Measurements from ENCODE around the gene PLPPR1. TPM values are rescaled to one million over a fixed set of nuclear protein-coding genes. Genes with fewer than 3 reads are reported as not detected.

Gene PLPPR1
- total and polyA plus RNA-seq, 2 donors (not counting 3 experiments of a cell fraction or from before 2014, with no cell fraction given) = 0.18 to 0.50 TPM

GRCh38 chr9:101323129-101323528 is 294.6 kb downstream of the PLPPR1 start:
- BruUV-seq (replicated peaks) = no TSS peak
- H3K4me1 ChIP-seq (ENCODE audit: control insufficient read depth, extremely low read depth, insufficient read depth, low read length) = no peaks in the 10 kb centered on the region
- ChIA-PET POLR2A (no interaction called here), CTCF (interaction anchor here (1.9 kb wide), 1 partner anchor 11 kb away, joined by 8 read pairs; no protein-coding TSS in a partner anchor)
- DNase-seq (ENCODE audit: low read depth, low spot score) (no peak), FAIRE-seq (no peak)
- intact Hi-C loops (cut with micrococcal nuclease) = no loop called here
- H3K36me3 ChIP-seq (ENCODE audit: control insufficient read depth in 2 of 2, extremely low read depth in 1 of 2, insufficient read depth in 2 of 2, low read length in 2 of 2) = no peaks in the 10 kb centered on the region
- H3K4me2 ChIP-seq (ENCODE audit: insufficient read depth, low read length) = no peak overlapping the region
- TF ChIP-seq CTCF (IDR thresholded peaks at IDR 0.05; ENCODE audit: extremely low read depth in 1 of 2, insufficient read depth in 1 of 2, low read depth in 1 of 2, low read length in 2 of 2) = no peak
- no peak for TF ChIP-seq JUN (IDR thresholded peaks at IDR 0.05; ENCODE audit: borderline replicate concordance, insufficient read depth, insufficient read length, low read depth)
- TF ChIP-seq MAX (IDR thresholded peaks at IDR 0.05; ENCODE audit: insufficient read depth, insufficient read length) = no peak
- TF ChIP-seq MYC (IDR thresholded peaks at IDR 0.05; ENCODE audit: low read depth, low read length) = no peak
- no peak for TF ChIP-seq FOS (IDR thresholded peaks at IDR 0.05; ENCODE audit: borderline replicate concordance, insufficient read depth, low read length)
- no peak for TF ChIP-seq POLR2AphosphoS5 (IDR thresholded peaks at IDR 0.05; ENCODE audit: insufficient read depth, low read depth, low read length)
- TF ChIP-seq POLR2A (IDR thresholded peaks at IDR 0.05; ENCODE audit: low read depth, low read length) = no peak
- TF ChIP-seq GATA2 (IDR thresholded peaks at IDR 0.05; ENCODE audit: insufficient read depth, insufficient read length, low read depth, low read length) = no peak
- no peak for TF ChIP-seq EZH2 (IDR thresholded peaks at IDR 0.05; ENCODE audit: borderline replicate concordance, low read depth, low read length, severe bottlenecking)
- no peaks in the 10 kb centered on the region for H3K79me2 ChIP-seq (ENCODE audit: control insufficient read depth, insufficient read depth, low read length)
- no peaks in the 10 kb centered on the region for H4K20me1 ChIP-seq (replicated peaks; ENCODE audit: control insufficient read depth, extremely low read depth, insufficient read depth, low read length)
- no peaks in the 10 kb centered on the region for H3K9me1 ChIP-seq (replicated peaks; ENCODE audit: control insufficient read depth, extremely low read depth, insufficient read depth, low read length)
- H3K27ac ChIP-seq (ENCODE audit: insufficient read depth, low read depth, low read length) = no peak overlapping the region
- H3K27me3 ChIP-seq (ENCODE audit: control insufficient read depth in 2 of 2, insufficient read depth in 2 of 2, low read length in 2 of 2) = no peaks in the 10 kb centered on the region
- H3K9ac ChIP-seq (replicated peaks; ENCODE audit: extremely low read depth, insufficient read depth, low read length) = no peak overlapping the region
- no peak overlapping the region for H2AFZ ChIP-seq (ENCODE audit: low read depth, low read length)
- H3K9me3 ChIP-seq (replicated peaks; ENCODE audit: control insufficient read depth, insufficient read depth, low read length) = no peaks in the 10 kb centered on the region
- H3K4me3 ChIP-seq (replicated peaks in 1 of 3; ENCODE audit: insufficient read depth in 1 of 3, low read depth in 1 of 3, low read length in 3 of 3) = no peak overlapping the region
- dilution Hi-C loops (cut with MboI; ENCODE audit: extremely low pct_ligation_motif_present, low sequenced_read_pairs) = no loop called here
